Activated CD4-positive, alpha-beta memory T cell treated with anti-CD3 and anti-CD28 coated beads, Interleukin-2, amount 10 ng/mL, durations not matched to agents 7 days and 5 days (primary cell): ENCODE results near the gene UBASH3B. TPM values are rescaled to one million over a fixed set of nuclear protein-coding genes. Genes with fewer than 3 reads are reported as not detected.
A peak's percentile ranks its signal among the peaks of the same experiment; 100 is the strongest.

Experiments
- CTCF ChIA-PET: fragments of 350-600 bp; sonication (Branson Sonifier 250); formaldehyde crosslinking; loops from one replicate; lab custom pipeline; 2021; ENCODE audit warnings: antibody characterized with exemption, inconsistent platforms; lab: Charles Lee
- POLR2A ChIA-PET: fragments of 350-600 bp; sonication (Branson Sonifier 250); formaldehyde crosslinking; loops from one replicate; lab custom pipeline; 2021; ENCODE audit warnings: antibody characterized with exemption; lab: Charles Lee
- DNase-seq: peaks from one replicate; pipeline ENCODE4 v3.0.0-alpha.2; 2020
- H3K27ac Mint-ChIP-seq: one replicate; pipeline ENCODE4 v1.8.0; 2021; ENCODE audit warnings: mild to moderate bottlenecking, mixed read lengths
- H3K27me3 Mint-ChIP-seq: one replicate; pipeline ENCODE4 v1.8.0; 2021; ENCODE audit warnings: mixed read lengths
- H3K36me3 Mint-ChIP-seq: one replicate; pipeline ENCODE4 v1.8.0; 2021; ENCODE audit warnings: low read depth, mixed read lengths
- H3K4me1 Mint-ChIP-seq: one replicate; pipeline ENCODE4 v1.8.0; 2021; ENCODE audit warnings: mixed read lengths
- H3K4me3 Mint-ChIP-seq: one replicate; pipeline ENCODE4 v1.8.0; 2021; ENCODE audit warnings: mild to moderate bottlenecking, mixed read lengths
- H3K9me3 Mint-ChIP-seq: one replicate; pipeline ENCODE4 v1.8.0; 2021; ENCODE audit warnings: mixed read lengths
- total RNA-seq, 2 experiments: library from RNA; stranded (reverse); gene quantifications; one replicate each; pipeline ENCODE4 v1.2.3, GENCODE V29; 2021

UBASH3B gene
- total RNA-seq, 2 experiments from 2014 or later, result 18.4 to 20.9 TPM

GRCh38 chr11:122782222-122782621, 126.7 kb downstream of the UBASH3B start:
- DNase-seq, result no peak
- H3K4me3 Mint-ChIP-seq, result no peak overlapping the region
- POLR2A ChIA-PET, result interaction anchor here (0.8 kb wide), 1 partner anchor 126 kb away, joined by 3 read pairs; no protein-coding TSS in a partner anchor
- H3K9me3 Mint-ChIP-seq, result no peaks in the 10 kb centered on the region
- H3K36me3 Mint-ChIP-seq, result peaks cover 10% of the 10 kb centered on the region
- CTCF ChIA-PET, result interaction anchor here (0.7 to 6.5 kb wide), 16 partner anchors 9 to 203 kb away, joined by 3 to 73 read pairs (median 6); partner anchors contain the start of gene UBASH3B
- H3K4me1 Mint-ChIP-seq, result peaks cover 4% of the 10 kb centered on the region
- H3K27ac Mint-ChIP-seq, result no peak overlapping the region
- no peaks in the 10 kb centered on the region for H3K27me3 Mint-ChIP-seq

GRCh38 chr11:122784325-122784955, 128.9 kb downstream of the UBASH3B start:
- ChIA-PET CTCF (interaction anchor here (1.8 kb wide), 1 partner anchor 69 kb away, joined by 5 read pairs; no protein-coding TSS in a partner anchor), POLR2A (no interaction called here)
- Mint-ChIP-seq H3K9me3 (no peaks in the 10 kb centered on the region), H3K27ac (no peak overlapping the region), H3K4me1 (no peaks in the 10 kb centered on the region), H3K36me3 (peaks cover 8% of the 10 kb centered on the region), H3K4me3 (no peak overlapping the region), H3K27me3 (no peaks in the 10 kb centered on the region)
- DNase-seq, result no peak

DNA sequence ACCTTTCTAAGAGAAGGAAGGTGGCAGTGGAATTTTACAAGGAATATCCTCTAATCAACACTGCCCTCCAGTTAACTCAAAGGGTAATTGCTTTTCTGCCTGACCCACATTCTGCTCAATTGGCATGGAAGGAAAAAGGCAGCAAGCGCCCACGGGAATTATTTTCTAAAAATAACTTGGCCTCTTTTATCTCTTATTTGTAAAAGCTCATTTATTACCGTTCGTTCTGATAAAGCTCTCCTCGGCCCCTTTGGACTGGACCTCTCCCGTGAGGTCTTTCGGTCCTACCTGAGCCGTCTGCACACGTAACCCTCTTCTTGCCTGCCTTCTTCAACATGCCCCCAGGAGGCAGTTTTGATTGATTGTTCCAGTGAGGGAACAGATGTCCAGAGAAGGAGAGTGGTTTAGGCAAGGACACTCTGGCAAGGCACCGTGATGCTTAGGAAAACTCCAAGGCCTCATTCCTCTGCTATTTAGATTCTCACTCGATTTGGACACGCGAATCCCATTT, 129.6 kb downstream of the UBASH3B start:
- POLR2A ChIA-PET, result no interaction called here
- H3K9me3 Mint-ChIP-seq, result no peaks in the 10 kb centered on the region
- no peaks in the 10 kb centered on the region for H3K27me3 Mint-ChIP-seq
- peaks cover 8% of the 10 kb centered on the region for H3K36me3 Mint-ChIP-seq
- H3K4me1 Mint-ChIP-seq, result no peaks in the 10 kb centered on the region
- CTCF ChIA-PET, result interaction anchor here (1.8 kb wide), 1 partner anchor 68 kb away, joined by 5 read pairs; no protein-coding TSS in a partner anchor
- H3K4me3 Mint-ChIP-seq, result no peak overlapping the region
- H3K27ac Mint-ChIP-seq, result no peak overlapping the region
- no peak for DNase-seq

- H3K4me3 Mint-ChIP-seq, result no peak overlapping the region
- ChIA-PET CTCF (no interaction called here), POLR2A (no interaction called here)
- H3K27me3 Mint-ChIP-seq, result no peaks in the 10 kb centered on the region
- H3K4me1 Mint-ChIP-seq, result no peaks in the 10 kb centered on the region
- H3K27ac Mint-ChIP-seq, result no peak overlapping the region
- DNase-seq, result no peak
- H3K9me3 Mint-ChIP-seq, result no peaks in the 10 kb centered on the region
- peaks cover 8% of the 10 kb centered on the region for H3K36me3 Mint-ChIP-seq
Measured at GRCh38 chr11:122786896-122787295, 131.4 kb downstream of the UBASH3B start.

GRCh38 chr11:122788781-122789535, 133.4 kb downstream of the UBASH3B start:
- Mint-ChIP-seq H3K4me1 (no peaks in the 10 kb centered on the region), H3K36me3 (no peaks in the 10 kb centered on the region), H3K27ac (no peak overlapping the region), H3K27me3 (no peaks in the 10 kb centered on the region), H3K9me3 (no peaks in the 10 kb centered on the region), H3K4me3 (no peak overlapping the region)
- CTCF ChIA-PET, result interaction anchor here (0.6 to 1.6 kb wide), 5 partner anchors 8 to 64 kb away, joined by 3 to 5 read pairs (median 4); no protein-coding TSS in a partner anchor
- POLR2A ChIA-PET, result no interaction called here
- DNase-seq, result no peak

DNA sequence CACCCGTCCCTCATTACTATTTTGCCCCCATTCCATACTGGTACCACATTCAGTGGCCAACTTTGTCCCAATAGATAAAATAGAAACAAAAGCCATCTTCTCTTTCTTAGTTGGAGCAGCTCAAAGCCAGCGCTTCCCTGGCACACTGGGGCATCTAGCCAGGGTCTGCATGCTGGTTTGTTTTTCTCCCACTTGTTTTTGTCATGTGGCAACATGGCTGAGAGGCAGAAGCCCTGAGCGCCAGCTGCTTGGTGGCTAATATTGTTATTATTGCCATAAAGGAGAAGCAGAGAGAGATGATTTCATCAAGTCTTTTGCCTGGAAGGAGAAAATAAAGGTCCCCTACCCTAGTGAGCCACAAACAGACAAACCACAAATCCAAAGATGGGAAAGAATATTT, 134.4 kb downstream of the UBASH3B start:
- Mint-ChIP-seq H3K27ac (no peak overlapping the region), H3K36me3 (no peaks in the 10 kb centered on the region), H3K4me3 (no peak overlapping the region), H3K9me3 (no peaks in the 10 kb centered on the region), H3K27me3 (no peaks in the 10 kb centered on the region), H3K4me1 (no peaks in the 10 kb centered on the region)
- DNase-seq, result no peak
- POLR2A ChIA-PET, result no interaction called here
- CTCF ChIA-PET, result interaction anchor here (1.3 to 1.6 kb wide), 2 partner anchors 31 to 63 kb away, joined by 4 read pairs; no protein-coding TSS in a partner anchor

DNA sequence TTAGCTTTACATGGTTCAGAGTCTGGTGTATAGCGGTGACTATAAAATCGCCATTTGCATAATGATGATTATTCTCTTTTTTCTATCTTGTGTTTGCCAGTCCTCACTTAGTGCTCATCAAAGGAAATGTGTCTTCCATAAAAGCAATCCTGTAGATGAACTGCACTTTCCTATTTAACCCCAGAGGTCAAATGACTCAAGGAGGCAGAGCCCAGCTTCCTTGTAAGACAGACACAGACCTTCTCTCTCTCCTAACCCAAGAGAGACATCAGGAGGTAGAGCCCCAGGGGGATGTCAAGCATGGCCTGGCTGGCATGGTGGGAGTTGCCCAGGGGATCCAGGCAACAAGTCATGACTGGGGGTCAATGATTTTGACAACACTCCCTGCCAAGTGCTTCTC, 135.9 kb downstream of the UBASH3B start:
- H3K9me3 Mint-ChIP-seq, result no peaks in the 10 kb centered on the region
- no peaks in the 10 kb centered on the region for H3K36me3 Mint-ChIP-seq
- ChIA-PET CTCF (interaction anchor here (1.3 to 1.6 kb wide), 3 partner anchors 9 to 62 kb away, joined by 3 to 7 read pairs (median 7); no protein-coding TSS in a partner anchor), POLR2A (no interaction called here)
- DNase-seq, result no peak
- no peaks in the 10 kb centered on the region for H3K4me1 Mint-ChIP-seq
- H3K27ac Mint-ChIP-seq, result no peak overlapping the region
- H3K4me3 Mint-ChIP-seq, result no peak overlapping the region
- H3K27me3 Mint-ChIP-seq, result no peaks in the 10 kb centered on the region

DNA sequence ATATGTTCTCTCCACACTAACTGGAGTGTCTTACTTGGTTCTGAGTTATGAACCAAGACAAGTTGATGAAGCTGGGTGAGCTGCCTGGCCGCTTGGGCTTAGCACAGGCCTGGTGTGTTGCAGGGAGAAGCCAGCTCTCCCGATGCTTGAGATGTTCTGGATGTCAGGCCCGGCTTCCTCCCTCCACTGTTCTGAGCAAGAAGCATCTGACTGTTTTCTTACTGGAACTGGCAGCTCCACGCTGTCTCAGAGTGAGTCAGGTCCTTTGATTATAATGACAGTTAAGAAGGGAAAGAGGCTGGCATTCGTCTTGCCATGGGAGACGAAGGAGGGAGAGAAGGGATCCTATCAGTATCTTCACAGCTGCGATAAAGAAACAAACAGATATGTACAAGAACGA, 136.3 kb downstream of the UBASH3B start:
- Mint-ChIP-seq H3K27ac (no peak overlapping the region), H3K36me3 (no peaks in the 10 kb centered on the region), H3K4me1 (no peaks in the 10 kb centered on the region), H3K27me3 (no peaks in the 10 kb centered on the region), H3K9me3 (no peaks in the 10 kb centered on the region), H3K4me3 (no peak overlapping the region)
- CTCF ChIA-PET, result interaction anchor here (1.3 to 1.6 kb wide), 3 partner anchors 9 to 61 kb away, joined by 3 to 7 read pairs (median 7); no protein-coding TSS in a partner anchor
- POLR2A ChIA-PET, result no interaction called here
- no peak for DNase-seq

DNA sequence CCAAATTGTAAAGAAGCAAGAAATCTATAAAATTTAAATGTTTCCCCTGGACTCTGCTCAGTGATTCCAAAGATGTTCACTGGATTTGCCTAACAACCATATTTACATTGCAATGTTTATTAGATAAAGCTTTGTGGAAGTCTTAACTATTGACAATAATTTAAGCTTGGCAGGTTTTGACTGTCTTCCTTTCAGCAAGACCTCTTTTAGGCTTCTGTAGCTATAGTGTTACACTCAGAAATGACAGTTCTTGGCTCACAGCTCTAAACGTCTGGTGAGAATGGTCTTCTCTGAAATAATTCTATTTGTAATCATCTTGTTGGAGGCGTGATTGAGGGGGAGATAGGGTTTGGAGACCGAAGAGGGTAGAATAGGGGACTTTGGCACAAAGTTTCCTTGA, 138.0 kb downstream of the UBASH3B start:
- H3K27me3 Mint-ChIP-seq, result no peaks in the 10 kb centered on the region
- ChIA-PET POLR2A (interaction anchor here (1.2 kb wide), 1 partner anchor 60 kb away, joined by 3 read pairs; no protein-coding TSS in a partner anchor), CTCF (interaction anchor here (1.0 to 6.6 kb wide), 3 partner anchors 12 to 165 kb away, joined by 3 to 109 read pairs (median 11); no protein-coding TSS in a partner anchor)
- no peak overlapping the region for H3K4me3 Mint-ChIP-seq
- no peaks in the 10 kb centered on the region for H3K9me3 Mint-ChIP-seq
- no peak overlapping the region for H3K27ac Mint-ChIP-seq
- H3K4me1 Mint-ChIP-seq, result no peaks in the 10 kb centered on the region
- no peak for DNase-seq
- peaks cover 7% of the 10 kb centered on the region for H3K36me3 Mint-ChIP-seq

DNA sequence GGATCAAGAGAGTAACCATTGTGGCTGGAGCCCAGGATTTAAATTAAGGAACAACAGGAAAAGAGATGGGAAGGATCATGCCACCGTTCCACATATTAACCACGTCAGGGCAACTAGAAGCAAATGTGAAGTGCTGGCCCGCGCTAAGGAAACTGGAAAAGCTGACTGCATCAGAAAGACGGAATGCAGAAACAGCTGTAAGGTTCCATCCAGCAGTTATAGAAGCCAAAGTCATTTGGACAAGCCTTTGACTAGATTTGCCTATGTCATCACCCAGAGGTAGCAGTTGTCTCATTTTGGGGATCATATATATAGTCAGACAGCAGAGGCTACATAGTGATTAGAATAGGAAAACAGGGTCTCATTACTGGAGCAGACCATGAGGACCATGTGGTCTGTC, 139.8 kb downstream of the UBASH3B start:
- CTCF ChIA-PET, result interaction anchor here (1.0 to 6.6 kb wide), 16 partner anchors 11 to 259 kb away, joined by 3 to 109 read pairs (median 6); no protein-coding TSS in a partner anchor

DNA sequence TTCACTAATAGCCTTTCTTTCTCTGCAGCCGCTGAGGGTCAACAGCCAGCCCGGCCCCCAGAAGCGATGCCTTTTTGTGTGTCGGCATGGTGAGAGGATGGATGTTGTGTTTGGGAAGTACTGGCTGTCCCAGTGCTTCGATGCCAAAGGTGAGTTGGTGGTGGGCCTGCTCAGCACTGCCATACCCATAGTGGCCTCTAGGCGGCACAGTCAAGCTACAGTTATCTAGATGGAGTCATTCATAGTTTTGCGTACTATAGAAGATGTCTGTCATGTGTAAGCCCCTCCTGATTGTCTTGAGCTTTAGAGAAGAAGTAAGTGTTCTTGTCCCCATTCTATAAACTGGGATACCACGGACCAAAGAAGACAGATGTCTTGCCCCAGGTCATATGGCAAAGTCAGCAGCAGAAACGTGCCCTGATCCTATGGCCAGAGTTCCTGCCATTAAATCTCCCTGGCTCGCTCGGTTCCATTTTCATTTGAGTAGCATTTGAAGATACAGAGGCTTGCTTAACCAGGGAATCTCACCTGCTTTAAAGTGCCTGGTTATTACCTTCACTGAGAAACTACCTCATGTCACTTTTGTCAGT, 140.7 kb downstream of the UBASH3B start:
- DNase-seq, result peak; percentile 58
- Mint-ChIP-seq H3K4me1 (no peaks in the 10 kb centered on the region), H3K27ac (no peak overlapping the region), H3K27me3 (no peaks in the 10 kb centered on the region), H3K36me3 (peaks cover 7% of the 10 kb centered on the region), H3K9me3 (no peaks in the 10 kb centered on the region), H3K4me3 (no peak overlapping the region)
- ChIA-PET CTCF (interaction anchor here (0.7 to 6.6 kb wide), 24 partner anchors 8 to 258 kb away, joined by 3 to 109 read pairs (median 4); no protein-coding TSS in a partner anchor), POLR2A (no interaction called here)

More for the DNA sequence above, 139.8 kb downstream of the UBASH3B start:
- Mint-ChIP-seq H3K36me3 (peaks cover 7% of the 10 kb centered on the region), H3K9me3 (no peaks in the 10 kb centered on the region), H3K4me3 (no peak overlapping the region), H3K27ac (no peak overlapping the region), H3K4me1 (no peaks in the 10 kb centered on the region), H3K27me3 (no peaks in the 10 kb centered on the region)
- POLR2A ChIA-PET, result no interaction called here
- DNase-seq, result no peak

DNA sequence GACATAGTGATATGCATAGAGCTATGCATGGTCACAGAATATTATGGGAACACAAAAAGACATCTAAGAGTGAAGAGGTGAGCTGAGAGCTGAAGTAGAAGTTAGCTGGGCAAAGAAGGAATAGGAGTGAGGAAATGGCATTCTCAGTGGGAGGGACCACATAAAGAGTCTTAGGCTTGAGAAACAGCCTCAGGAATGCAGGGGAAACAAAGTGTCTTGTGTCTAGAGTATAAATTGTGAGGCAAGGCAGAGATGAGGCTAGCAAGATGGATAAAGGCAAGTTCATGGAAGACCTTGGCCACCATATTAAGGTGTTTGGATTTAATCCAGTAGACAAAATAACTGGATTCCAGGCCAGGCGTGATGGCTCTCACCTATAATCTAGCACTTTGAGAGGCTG, 142.1 kb downstream of the UBASH3B start:
- Mint-ChIP-seq H3K9me3 (no peaks in the 10 kb centered on the region), H3K36me3 (peaks cover 7% of the 10 kb centered on the region), H3K27me3 (no peaks in the 10 kb centered on the region), H3K4me1 (peaks cover 2% of the 10 kb centered on the region), H3K4me3 (no peak overlapping the region), H3K27ac (no peak overlapping the region)
- POLR2A ChIA-PET, result no interaction called here
- CTCF ChIA-PET, result interaction anchor here (1.2 to 6.6 kb wide), 7 partner anchors 9 to 223 kb away, joined by 3 to 109 read pairs (median 5); no protein-coding TSS in a partner anchor
- DNase-seq, result no peak
